Activated CD8-positive, alpha-beta T cell treated with anti-CD3 and anti-CD28 coated beads for 36 hours (primary cell): ENCODE measurements around the gene PLLP. TPM values are rescaled to one million over a fixed set of nuclear protein-coding genes. Genes with fewer than 3 reads are reported as not detected.

Experiments used
- ATAC-seq: fragments of 200-7000 bp; cut with Tn5 transposase; one replicate; pipeline ENCODE4 v1.10.0; 2021; ENCODE audit warnings: mild to moderate bottlenecking, moderate library complexity
- CTCF ChIA-PET: fragments of 350-600 bp; sonication (Branson Sonifier 250); formaldehyde crosslinking; loops from one replicate; lab custom pipeline; 2021; ENCODE audit warnings: antibody characterized with exemption; lab: Charles Lee
- POLR2A ChIA-PET: fragments of 350-600 bp; sonication (Branson Sonifier 250); formaldehyde crosslinking; loops from one replicate; lab custom pipeline; 2021; ENCODE audit warnings: antibody characterized with exemption; lab: Charles Lee
- DNase-seq: peaks from one replicate; pipeline ENCODE4 v3.0.0-alpha.2; 2020
- H3K27ac Mint-ChIP-seq: one replicate; pipeline ENCODE4 v1.8.0; 2021; ENCODE audit warnings: mild to moderate bottlenecking, mixed read lengths
- H3K27me3 Mint-ChIP-seq: one replicate; pipeline ENCODE4 v1.8.0; 2021; ENCODE audit warnings: mixed read lengths
- H3K36me3 Mint-ChIP-seq: one replicate; pipeline ENCODE4 v1.8.0; 2021; ENCODE audit warnings: low read depth, mixed read lengths
- H3K4me1 Mint-ChIP-seq: one replicate; pipeline ENCODE4 v1.8.0; 2021; ENCODE audit warnings: low read depth, mixed read lengths
- H3K4me3 Mint-ChIP-seq: one replicate; pipeline ENCODE4 v1.8.0; 2021; ENCODE audit warnings: mild to moderate bottlenecking, moderate library complexity, mixed read lengths
- H3K9me3 Mint-ChIP-seq: one replicate; pipeline ENCODE4 v1.8.0; 2021; ENCODE audit warnings: mixed read lengths
- intact Hi-C: fragments of 100-400 bp; cut with micrococcal nuclease; formaldehyde crosslinking; loops from one replicate; pipeline ENCODE4 v1.10.0; 2022
- total RNA-seq, 2 experiments: library from RNA; stranded (reverse); gene quantifications; one replicate each; pipeline ENCODE4 v1.2.3, GENCODE V29; 2021
- TF ChIP-seq, protein P1 (sequence below): fragments of 200-600 bp; IDR thresholded peaks from one replicate; pipeline ENCODE4 v1.8.0; 2022; ENCODE audit warnings: antibody characterized with exemption, mild to moderate bottlenecking

The PLLP gene
- total RNA-seq, 2 experiments from 2014 or later: 0.51 to 0.65 TPM

DNA sequence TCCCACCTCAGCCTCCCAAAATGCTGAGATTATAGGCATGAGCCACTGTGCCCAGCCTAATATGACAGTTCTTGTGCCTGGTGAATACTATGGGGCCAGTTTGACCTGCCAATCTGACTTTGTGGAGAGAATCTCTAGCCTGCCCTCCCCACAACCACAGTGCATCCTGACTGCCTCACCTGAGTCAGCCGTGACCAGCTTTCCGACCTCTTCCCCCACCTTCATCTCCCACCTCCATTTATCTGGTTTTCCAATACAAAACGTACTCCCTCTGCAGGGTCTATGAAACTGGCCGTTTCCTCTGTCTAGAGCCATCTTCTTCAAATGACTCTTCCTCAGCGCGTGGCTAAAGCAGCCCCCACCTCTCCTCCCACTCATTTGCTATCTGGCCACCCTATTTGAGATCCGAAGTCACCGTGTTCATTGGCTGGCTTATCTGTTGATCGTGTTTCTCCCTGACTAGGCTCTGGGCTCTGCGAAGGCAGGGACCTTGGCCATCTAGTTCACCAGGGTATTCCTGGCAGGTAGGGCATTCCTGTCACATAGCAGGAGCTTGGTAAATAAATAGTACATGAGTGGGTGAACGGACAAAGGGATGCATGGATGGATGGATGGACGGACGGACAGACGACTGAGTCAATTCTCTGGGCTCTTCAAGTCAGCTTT lies 22.3 kb upstream of the PLLP start:
- H3K27ac Mint-ChIP-seq: no peak overlapping the region
- no peak for DNase-seq
- intact Hi-C loops: loop anchor here (10.0 kb wide), 1 partner anchor 208 kb away; no protein-coding TSS in a partner anchor
- peaks cover 15% of the 10 kb centered on the region for H3K4me1 Mint-ChIP-seq
- no peak for ATAC-seq
- no peak overlapping the region for H3K4me3 Mint-ChIP-seq
- no peaks in the 10 kb centered on the region for H3K27me3 Mint-ChIP-seq
- TF ChIP-seq, protein P1, sequence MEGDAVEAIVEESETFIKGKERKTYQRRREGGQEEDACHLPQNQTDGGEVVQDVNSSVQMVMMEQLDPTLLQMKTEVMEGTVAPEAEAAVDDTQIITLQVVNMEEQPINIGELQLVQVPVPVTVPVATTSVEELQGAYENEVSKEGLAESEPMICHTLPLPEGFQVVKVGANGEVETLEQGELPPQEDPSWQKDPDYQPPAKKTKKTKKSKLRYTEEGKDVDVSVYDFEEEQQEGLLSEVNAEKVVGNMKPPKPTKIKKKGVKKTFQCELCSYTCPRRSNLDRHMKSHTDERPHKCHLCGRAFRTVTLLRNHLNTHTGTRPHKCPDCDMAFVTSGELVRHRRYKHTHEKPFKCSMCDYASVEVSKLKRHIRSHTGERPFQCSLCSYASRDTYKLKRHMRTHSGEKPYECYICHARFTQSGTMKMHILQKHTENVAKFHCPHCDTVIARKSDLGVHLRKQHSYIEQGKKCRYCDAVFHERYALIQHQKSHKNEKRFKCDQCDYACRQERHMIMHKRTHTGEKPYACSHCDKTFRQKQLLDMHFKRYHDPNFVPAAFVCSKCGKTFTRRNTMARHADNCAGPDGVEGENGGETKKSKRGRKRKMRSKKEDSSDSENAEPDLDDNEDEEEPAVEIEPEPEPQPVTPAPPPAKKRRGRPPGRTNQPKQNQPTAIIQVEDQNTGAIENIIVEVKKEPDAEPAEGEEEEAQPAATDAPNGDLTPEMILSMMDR: no peak
- H3K9me3 Mint-ChIP-seq: no peaks in the 10 kb centered on the region
- ChIA-PET CTCF (interaction anchor here (12.9 kb wide), 1 partner anchor 109 kb away, joined by 258 read pairs; no protein-coding TSS in a partner anchor), POLR2A (no interaction called here)
- no peaks in the 10 kb centered on the region for H3K36me3 Mint-ChIP-seq

DNA sequence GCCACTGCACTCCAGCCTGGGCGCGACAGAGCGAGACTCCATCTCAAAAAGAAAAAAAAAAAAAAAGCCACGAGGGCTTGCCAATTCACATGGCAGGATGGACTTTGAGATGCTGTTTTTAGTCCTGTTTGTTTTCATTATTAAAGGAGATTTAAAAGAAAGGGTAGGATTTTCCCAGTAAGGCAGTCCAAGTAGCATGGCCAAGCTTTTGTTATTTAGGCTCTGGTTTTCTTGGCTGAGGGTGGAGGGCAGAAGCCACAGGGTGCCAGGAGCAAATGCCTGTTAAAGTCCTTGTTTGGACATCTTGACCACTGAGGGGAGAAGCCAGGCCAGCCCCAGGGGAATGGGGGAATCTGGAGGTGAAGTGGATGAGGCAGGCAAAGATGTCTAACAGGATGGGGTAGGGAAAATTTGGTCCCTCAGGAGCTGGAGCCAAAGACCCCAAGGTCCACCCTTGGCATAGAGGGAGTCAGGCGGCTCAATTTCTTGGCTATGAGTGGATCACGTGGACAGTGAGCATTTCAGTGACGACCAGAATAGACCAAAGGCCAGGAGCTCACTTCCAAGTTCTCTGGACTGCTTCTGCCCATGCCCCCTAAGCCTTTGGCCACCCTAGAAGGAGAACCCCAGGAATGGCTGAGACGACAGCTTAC lies 20.8 kb upstream of the PLLP start:
- ATAC-seq (no peak), DNase-seq (no peak)
- intact Hi-C loops: loop anchor here (10.0 kb wide), 1 partner anchor 210 kb away; no protein-coding TSS in a partner anchor

DNA sequence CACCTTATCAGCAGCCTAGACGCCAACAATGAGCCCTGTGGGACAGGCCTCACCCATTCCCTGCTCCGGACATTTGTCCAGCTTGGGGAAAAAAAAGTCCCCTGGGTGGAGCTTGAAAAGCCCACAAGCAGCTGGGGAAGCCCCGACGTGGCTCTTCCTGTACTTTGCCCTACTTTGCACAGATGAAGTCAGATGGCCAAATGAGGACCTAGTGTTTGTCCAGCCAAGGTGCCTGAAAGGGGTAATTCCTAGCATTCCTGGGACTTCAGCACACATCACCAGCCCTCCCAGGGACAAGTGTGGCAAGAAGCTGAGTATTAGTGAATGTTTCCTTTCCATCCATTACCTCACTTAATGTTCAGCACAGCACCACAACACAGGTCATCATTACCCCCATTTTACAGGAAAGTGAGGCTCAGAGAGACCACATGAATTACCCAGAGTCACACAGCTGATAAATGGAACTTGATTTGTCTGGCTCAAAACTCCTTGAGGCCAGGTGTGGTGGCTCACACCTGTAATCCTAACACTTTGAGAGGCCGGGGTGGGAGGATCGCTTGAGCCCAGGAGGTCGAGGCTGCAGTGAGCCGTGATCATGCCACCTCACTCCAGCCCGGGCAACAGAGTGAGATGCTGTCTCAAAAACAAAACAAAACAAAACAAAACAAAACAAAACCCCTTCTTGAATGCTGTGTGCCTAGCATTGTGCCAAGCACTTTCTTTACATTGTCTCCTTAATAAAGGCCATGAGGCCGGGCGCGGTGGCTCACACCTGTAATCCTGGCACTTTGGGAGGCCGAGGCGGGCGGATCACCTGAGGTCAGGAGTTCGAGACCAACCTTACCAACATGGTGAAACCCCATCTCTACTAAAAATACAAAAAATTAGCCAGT lies 19.9 kb upstream of the PLLP start:
- Mint-ChIP-seq H3K4me3 (no peak overlapping the region), H3K27ac (no peak overlapping the region), H3K36me3 (no peaks in the 10 kb centered on the region), H3K27me3 (no peaks in the 10 kb centered on the region), H3K4me1 (peaks cover 11% of the 10 kb centered on the region), H3K9me3 (no peaks in the 10 kb centered on the region)
- intact Hi-C loops: loop anchor here (10.0 kb wide), 1 partner anchor 210 kb away; no protein-coding TSS in a partner anchor
- no peak for ATAC-seq
- ChIA-PET CTCF (interaction anchor here (1.9 to 12.9 kb wide), 2 partner anchors 112 to 118 kb away, joined by 5 to 258 read pairs; no protein-coding TSS in a partner anchor), POLR2A (interaction anchor here (0.6 kb wide), 1 partner anchor 20 kb away, joined by 3 read pairs; the partner anchor contains the start of gene PLLP)
- DNase-seq: no peak
- TF ChIP-seq, protein P1: no peak

More for the DNA sequence above, 20.8 kb upstream of the PLLP start:
- Mint-ChIP-seq H3K4me1 (peaks cover 13% of the 10 kb centered on the region), H3K27me3 (no peaks in the 10 kb centered on the region), H3K4me3 (no peak overlapping the region), H3K9me3 (no peaks in the 10 kb centered on the region), H3K36me3 (no peaks in the 10 kb centered on the region), H3K27ac (no peak overlapping the region)
- TF ChIP-seq, protein P1: no peak
- CTCF ChIA-PET: interaction anchor here (12.9 kb wide), 1 partner anchor 111 kb away, joined by 258 read pairs; no protein-coding TSS in a partner anchor
- POLR2A ChIA-PET: interaction anchor here (1.1 kb wide), 1 partner anchor 9 kb away, joined by 3 read pairs; no protein-coding TSS in a partner anchor

DNA sequence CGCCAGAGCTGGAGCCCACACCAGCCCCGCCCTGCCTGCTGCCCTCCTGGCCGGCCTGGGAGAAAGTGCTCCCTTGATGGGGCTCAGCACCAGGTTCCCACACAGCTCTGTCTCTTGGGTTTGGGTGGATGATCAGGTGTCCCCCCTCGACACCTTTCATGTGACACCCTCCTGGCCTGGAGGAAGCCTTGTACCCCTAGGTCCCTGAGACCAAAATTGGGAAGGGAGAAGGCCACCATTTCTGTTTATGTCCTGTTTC lies 19.4 kb upstream of the PLLP start:
- no peak for ATAC-seq
- intact Hi-C loops: loop anchor here (10.0 kb wide), 1 partner anchor 211 kb away; no protein-coding TSS in a partner anchor

More for the DNA sequence above, 19.4 kb upstream of the PLLP start:
- Mint-ChIP-seq H3K27ac (no peak overlapping the region), H3K36me3 (no peaks in the 10 kb centered on the region), H3K4me1 (peaks cover 7% of the 10 kb centered on the region), H3K4me3 (no peak overlapping the region), H3K27me3 (no peaks in the 10 kb centered on the region), H3K9me3 (no peaks in the 10 kb centered on the region)
- no peak for DNase-seq
- POLR2A ChIA-PET: no interaction called here
- CTCF ChIA-PET: interaction anchor here (1.9 to 12.9 kb wide), 2 partner anchors 112 to 118 kb away, joined by 5 to 258 read pairs; no protein-coding TSS in a partner anchor
- TF ChIP-seq, protein P1: no peak
